HCT116 (cell line): ENCODE measurements around the gene EMILIN1. TPM values are rescaled to one million over a fixed set of nuclear protein-coding genes. Genes with fewer than 3 reads are reported as not detected.

Experiments
- ATAC-seq: fragments of 200-7000 bp; cut with Tn5 transposase; 2 replicates; pipeline ENCODE4 v1.9.1; 2020; ENCODE audit warnings: mild to moderate bottlenecking, moderate library complexity
- BruUV-seq: library from RNA; stranded (reverse); fragments of 400-500 nt; replicated peaks from 2 replicates; lab custom pipeline; 2021; lab: Mats Ljungman, UMichigan
- CTCF ChIA-PET: fragments of 300-600 bp; sonication (Branson Sonifier 250); formaldehyde crosslinking; loops from one replicate; lab custom pipeline; 2021; ENCODE audit warnings: antibody characterized with exemption; lab: Charles Lee
- POLR2A ChIA-PET: fragments of 300-600, 350-600 bp; sonication (Branson Sonifier 250); formaldehyde crosslinking; loops from one replicate; lab custom pipeline; 2021; ENCODE audit warnings: antibody characterized with exemption; lab: Charles Lee
- RAD21 ChIA-PET, 2 experiments: fragments of 300-600 bp; sonication (Branson Sonifier 250); formaldehyde crosslinking; loops; one replicate each; lab custom pipeline; 2023; ENCODE audit warnings: low total read pairs in 2 of 2; ENCODE audit not compliant: uncharacterized antibody in 2 of 2, unreplicated experiment in 2 of 2, low non-redundant PET in 1 of 2; lab: Charles Lee
- DNase-seq: peaks from one replicate; pipeline ENCODE4 v3.0.0-alpha.2; 2010; ENCODE audit warnings: low read depth, low spot score
- H2AFZ ChIP-seq: fragments of 200-600 bp; shearing (Covaris generic), sonication (generic); 2 replicates; pipeline ENCODE4 v1.6.1; 2017; ENCODE audit warnings: low read depth, mixed run types, mixed read lengths, antibody characterized with exemption, low read length; ENCODE audit not compliant: poor library complexity, severe bottlenecking
- H3K27ac ChIP-seq: 2 replicates; pipeline ENCODE4 v1.5.1; 2012; ENCODE audit warnings: low read depth, low read length
- H3K27me3 ChIP-seq: fragments of 200-600 bp; sonication (generic); 2 replicates; pipeline ENCODE4 v1.6.1; 2016; ENCODE audit warnings: mixed run types, low read length, mixed read lengths; ENCODE audit not compliant: insufficient read depth
- H3K36me3 ChIP-seq, 2 experiments: fragments of 200-500 bp in 1 of 2; fragments of 200-600 bp in 1 of 2; sonication (Bioruptor generic) in 1 of 2; sonication (generic) in 1 of 2; 2 replicates each; pipeline versions ENCODE4 v1.5.1 to v1.6.1; 2014 to 2016; ENCODE audit warnings: low read length in 2 of 2, inconsistent platforms in 1 of 2, mixed read lengths in 1 of 2, mixed run types in 1 of 2; ENCODE audit not compliant: insufficient read depth in 2 of 2, control insufficient read depth in 1 of 2
- H3K4me1 ChIP-seq, 2 experiments: fragments of 200-600 bp in 1 of 2; sonication (generic) in 1 of 2; 2 replicates each; pipeline versions ENCODE4 v1.5.1 to v1.6.1; 2012 to 2017; ENCODE audit warnings: low read length in 2 of 2, inconsistent platforms in 1 of 2, mild to moderate bottlenecking in 1 of 2, mixed read lengths in 1 of 2, mixed run types in 1 of 2, moderate library complexity in 1 of 2; ENCODE audit not compliant: insufficient read depth in 2 of 2, control insufficient read depth in 1 of 2
- H3K4me2 ChIP-seq: fragments of 200-600 bp; sonication (generic); 2 replicates; pipeline ENCODE4 v1.6.1; 2017; ENCODE audit warnings: mixed run types, low read length, mixed read lengths
- H3K4me3 ChIP-seq, 2 experiments: fragments of 200-600 bp in 1 of 2; sonication (generic) in 1 of 2; replicated peaks in 1 of 2; 2 replicates each; pipeline ENCODE4 v1.5.1; 2011 to 2016; ENCODE audit warnings: low read length in 2 of 2, control low read depth in 1 of 2, low read depth in 1 of 2, mild to moderate bottlenecking in 1 of 2, mixed read lengths in 1 of 2, mixed run types in 1 of 2
- H3K79me2 ChIP-seq: fragments of 200-600 bp; sonication (generic); 2 replicates; pipeline ENCODE4 v1.6.1; 2017; ENCODE audit warnings: mild to moderate bottlenecking, mixed run types, low read length, moderate library complexity, mixed read lengths; ENCODE audit not compliant: insufficient read depth
- H3K9ac ChIP-seq: fragments of 200-600 bp; sonication (generic); 2 replicates; pipeline ENCODE4 v1.6.1; 2016; ENCODE audit warnings: low read length, mixed read lengths
- H3K9me2 ChIP-seq: fragments of 200-600 bp; sonication (generic), shearing (Covaris generic); 2 replicates; pipeline ENCODE4 v1.6.1; 2017; ENCODE audit warnings: mixed run types, mild to moderate bottlenecking, moderate library complexity; ENCODE audit not compliant: insufficient read depth
- H3K9me3 ChIP-seq, 2 experiments: fragments of 200-500 bp in 1 of 2; fragments of 200-600 bp in 1 of 2; sonication (Bioruptor generic) in 1 of 2; sonication (generic) in 1 of 2; 2 replicates each; pipeline ENCODE4 v1.6.1; 2014 to 2017; ENCODE audit warnings: low read length in 2 of 2, mixed read lengths in 2 of 2, inconsistent platforms in 1 of 2, low read depth in 1 of 2, mild to moderate bottlenecking in 1 of 2, mixed run types in 1 of 2, moderate library complexity in 1 of 2; ENCODE audit not compliant: control insufficient read depth in 1 of 2, insufficient read depth in 1 of 2
- H4K20me1 ChIP-seq: fragments of 200-600 bp; sonication (generic), shearing (Covaris generic); 2 replicates; pipeline ENCODE4 v1.6.1; 2017; ENCODE audit warnings: mixed run types, mild to moderate bottlenecking, moderate library complexity; ENCODE audit not compliant: insufficient read depth
- EGR1 ChIP-seq: IDR thresholded peaks from 2 replicates; pipeline ENCODE4 v1.6.1; 2012; ENCODE audit warnings: low read depth
- ELF1 ChIP-seq: IDR thresholded peaks from 2 replicates; pipeline ENCODE4 v1.6.1; 2012; ENCODE audit warnings: low read depth, borderline replicate concordance
- EZH2 ChIP-seq: fragments of 200-600 bp; sonication (generic); IDR thresholded peaks from 2 replicates; pipeline ENCODE4 v1.6.1; 2017; ENCODE audit warnings: antibody characterized with exemption, mixed run types
- EZH2phosphoT487 ChIP-seq: fragments of 200-600 bp; IDR thresholded peaks from 2 replicates; pipeline ENCODE4 v1.6.1; 2018; ENCODE audit warnings: antibody characterized with exemption, borderline replicate concordance
- JUND ChIP-seq: IDR thresholded peaks from 2 replicates; pipeline ENCODE4 v1.6.1; 2012
- RAD21 ChIP-seq: IDR thresholded peaks from 2 replicates; pipeline ENCODE4 v1.6.1; 2012; ENCODE audit warnings: low read depth, mild to moderate bottlenecking
- SP1 ChIP-seq: IDR thresholded peaks from 2 replicates; pipeline ENCODE4 v1.6.1; 2012; ENCODE audit warnings: low read depth
- SRF ChIP-seq: IDR thresholded peaks from 2 replicates; pipeline ENCODE4 v1.6.1; 2012; ENCODE audit warnings: low read depth
- TCF7L2 ChIP-seq: IDR thresholded peaks from 2 replicates; pipeline ENCODE4 v1.7.0; 2011; ENCODE audit warnings: borderline replicate concordance, inconsistent platforms; ENCODE audit not compliant: insufficient read depth, insufficient read length; ENCODE audit errors: extremely low read depth
- YY1 ChIP-seq: IDR thresholded peaks from 2 replicates; pipeline ENCODE4 v1.6.1; 2011; ENCODE audit warnings: low read length, low read depth, moderate library complexity, mild to moderate bottlenecking; ENCODE audit not compliant: insufficient replicate concordance; ENCODE audit errors: extremely low read depth
- ZFX ChIP-seq: fragments of 450-650 bp; IDR thresholded peaks from 2 replicates; pipeline ENCODE4 v1.6.1; 2017
- intact Hi-C: fragments of 100-400 bp; cut with micrococcal nuclease; formaldehyde crosslinking; loops from 2 replicates; pipeline ENCODE4 v1.10.0; 2022
- total RNA-seq: library from RNA; stranded (reverse); gene quantifications from one replicate; pipeline ENCODE4 v1.2.1, GENCODE V29; 2021; ENCODE audit not compliant: unreplicated experiment
- TF ChIP-seq, protein P1 (sequence below): IDR thresholded peaks from 2 replicates; pipeline ENCODE4 v1.6.1; 2012
- TF ChIP-seq, protein P2 (sequence below): IDR thresholded peaks from 2 replicates; pipeline ENCODE4 v1.6.1; 2012
- TF ChIP-seq, protein P3 (sequence below): IDR thresholded peaks from 2 replicates; pipeline ENCODE4 v1.6.1; 2012; ENCODE audit warnings: low read depth

The EMILIN1 gene
- total RNA-seq, 1 experiment from 2014 or later = 0.59 TPM

DNA sequence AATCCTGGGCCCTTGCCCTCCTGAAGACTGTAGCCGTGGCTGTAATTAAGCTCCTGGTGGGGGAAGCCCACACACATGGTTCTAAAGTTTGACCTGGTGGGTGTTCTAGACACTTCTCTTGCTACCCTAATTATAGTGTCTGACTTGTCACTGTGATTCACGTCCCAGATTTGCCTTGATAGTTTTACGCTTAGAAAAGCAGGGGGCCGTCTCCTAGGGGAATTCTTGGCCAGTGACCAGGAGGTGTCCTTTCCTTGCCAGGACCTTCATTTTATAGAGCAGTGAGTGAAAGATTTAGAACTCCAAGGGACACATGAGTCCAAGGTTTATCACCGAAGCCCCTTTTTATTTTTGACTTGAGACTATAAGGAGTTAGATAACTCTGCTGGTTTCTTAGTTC is 36.7 kb upstream of the EMILIN1 start (continued):
- TF ChIP-seq TCF7L2 (no peak), YY1 (no peak), SP1 (no peak), SRF (no peak)
- TF ChIP-seq, all 23 proteins: peak for 0

DNA sequence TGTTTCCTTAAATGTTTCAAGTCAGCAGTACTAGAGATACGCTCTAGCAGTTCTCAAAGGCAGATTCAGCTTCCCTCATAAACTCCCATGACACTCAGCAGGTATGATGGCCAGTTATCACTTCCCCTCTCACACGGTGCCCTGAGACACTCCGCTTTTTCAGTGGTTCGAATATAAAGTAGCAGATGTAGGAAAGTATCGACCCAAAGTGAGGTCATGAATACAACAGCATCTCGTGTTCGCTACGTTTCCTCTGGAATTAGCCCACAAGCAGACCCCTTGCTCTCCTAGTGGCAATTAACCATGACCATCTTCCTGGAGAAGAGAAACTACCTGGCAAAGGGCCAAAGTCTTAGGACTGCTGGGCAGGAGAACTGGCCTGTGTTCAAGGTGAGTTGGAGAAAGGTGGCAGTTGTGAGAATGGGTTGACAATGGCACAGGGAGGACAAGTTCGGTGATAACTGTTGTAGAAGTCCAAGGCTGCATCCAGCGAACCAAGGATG is 36.2 kb upstream of the EMILIN1 start:
- intact Hi-C loops = no loop called here
- ChIA-PET POLR2A (no interaction called here), CTCF (no interaction called here), RAD21 (no interaction called here)
- no peaks in the 10 kb centered on the region for H3K9me2 ChIP-seq
- DNase-seq = no peak
- H2AFZ ChIP-seq = no peak overlapping the region
- no peak overlapping the region for H3K4me3 ChIP-seq
- H3K27me3 ChIP-seq = no peaks in the 10 kb centered on the region
- peaks cover 5% of the 10 kb centered on the region; the same call in 1 of the 2 replicates for H4K20me1 ChIP-seq
- no peak overlapping the region for H3K4me2 ChIP-seq
- H3K36me3 ChIP-seq = peaks cover 20 to 28% of the 10 kb centered on the region in 2 experiments; a peak in 3 of 4 replicates
- TF ChIP-seq JUND (no peak), EGR1 (no peak), ELF1 (no peak), EZH2phosphoT487 (no peak), SRF (no peak), TCF7L2 (no peak), RAD21 (no peak), EZH2 (no peak), ZFX (no peak)
- TF ChIP-seq, protein P1, sequence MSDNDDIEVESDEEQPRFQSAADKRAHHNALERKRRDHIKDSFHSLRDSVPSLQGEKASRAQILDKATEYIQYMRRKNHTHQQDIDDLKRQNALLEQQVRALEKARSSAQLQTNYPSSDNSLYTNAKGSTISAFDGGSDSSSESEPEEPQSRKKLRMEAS = no peak
- TF ChIP-seq, protein P2, sequence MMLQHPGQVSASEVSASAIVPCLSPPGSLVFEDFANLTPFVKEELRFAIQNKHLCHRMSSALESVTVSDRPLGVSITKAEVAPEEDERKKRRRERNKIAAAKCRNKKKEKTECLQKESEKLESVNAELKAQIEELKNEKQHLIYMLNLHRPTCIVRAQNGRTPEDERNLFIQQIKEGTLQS = no peak
- TF ChIP-seq, protein P3, sequence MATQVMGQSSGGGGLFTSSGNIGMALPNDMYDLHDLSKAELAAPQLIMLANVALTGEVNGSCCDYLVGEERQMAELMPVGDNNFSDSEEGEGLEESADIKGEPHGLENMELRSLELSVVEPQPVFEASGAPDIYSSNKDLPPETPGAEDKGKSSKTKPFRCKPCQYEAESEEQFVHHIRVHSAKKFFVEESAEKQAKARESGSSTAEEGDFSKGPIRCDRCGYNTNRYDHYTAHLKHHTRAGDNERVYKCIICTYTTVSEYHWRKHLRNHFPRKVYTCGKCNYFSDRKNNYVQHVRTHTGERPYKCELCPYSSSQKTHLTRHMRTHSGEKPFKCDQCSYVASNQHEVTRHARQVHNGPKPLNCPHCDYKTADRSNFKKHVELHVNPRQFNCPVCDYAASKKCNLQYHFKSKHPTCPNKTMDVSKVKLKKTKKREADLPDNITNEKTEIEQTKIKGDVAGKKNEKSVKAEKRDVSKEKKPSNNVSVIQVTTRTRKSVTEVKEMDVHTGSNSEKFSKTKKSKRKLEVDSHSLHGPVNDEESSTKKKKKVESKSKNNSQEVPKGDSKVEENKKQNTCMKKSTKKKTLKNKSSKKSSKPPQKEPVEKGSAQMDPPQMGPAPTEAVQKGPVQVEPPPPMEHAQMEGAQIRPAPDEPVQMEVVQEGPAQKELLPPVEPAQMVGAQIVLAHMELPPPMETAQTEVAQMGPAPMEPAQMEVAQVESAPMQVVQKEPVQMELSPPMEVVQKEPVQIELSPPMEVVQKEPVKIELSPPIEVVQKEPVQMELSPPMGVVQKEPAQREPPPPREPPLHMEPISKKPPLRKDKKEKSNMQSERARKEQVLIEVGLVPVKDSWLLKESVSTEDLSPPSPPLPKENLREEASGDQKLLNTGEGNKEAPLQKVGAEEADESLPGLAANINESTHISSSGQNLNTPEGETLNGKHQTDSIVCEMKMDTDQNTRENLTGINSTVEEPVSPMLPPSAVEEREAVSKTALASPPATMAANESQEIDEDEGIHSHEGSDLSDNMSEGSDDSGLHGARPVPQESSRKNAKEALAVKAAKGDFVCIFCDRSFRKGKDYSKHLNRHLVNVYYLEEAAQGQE = no peak
- no peak overlapping the region for H3K27ac ChIP-seq
- H3K9me3 ChIP-seq = no peaks in the 10 kb centered on the region
- ATAC-seq = no peak
- no peak overlapping the region for H3K9ac ChIP-seq
- no peaks in the 10 kb centered on the region for H3K4me1 ChIP-seq
- BruUV-seq = TSS peak; percentile 4
- no peaks in the 10 kb centered on the region for H3K79me2 ChIP-seq
